ENCODE data around the gene PJVK.
"Not testable (repeated sequence)": the region's sequence is repeated elsewhere in the genome, so short reads cannot be mapped to it uniquely, and the experiment has no call there.

Gene PJVK

GRCh38 chr2:178450774-178451525, at the start of gene PJVK, which contains the start of gene PRKRA:
PJVK (plus strand) TSS chr2:178451378; CDS start chr2:178453410, 2,032 bp downstream.
PRKRA (minus strand) TSS chr2:178451175; CDS start chr2:178451030, 145 bp downstream.
- DNase-seq (ENCODE audit: low spot score) = peak; percentile 99

DNA sequence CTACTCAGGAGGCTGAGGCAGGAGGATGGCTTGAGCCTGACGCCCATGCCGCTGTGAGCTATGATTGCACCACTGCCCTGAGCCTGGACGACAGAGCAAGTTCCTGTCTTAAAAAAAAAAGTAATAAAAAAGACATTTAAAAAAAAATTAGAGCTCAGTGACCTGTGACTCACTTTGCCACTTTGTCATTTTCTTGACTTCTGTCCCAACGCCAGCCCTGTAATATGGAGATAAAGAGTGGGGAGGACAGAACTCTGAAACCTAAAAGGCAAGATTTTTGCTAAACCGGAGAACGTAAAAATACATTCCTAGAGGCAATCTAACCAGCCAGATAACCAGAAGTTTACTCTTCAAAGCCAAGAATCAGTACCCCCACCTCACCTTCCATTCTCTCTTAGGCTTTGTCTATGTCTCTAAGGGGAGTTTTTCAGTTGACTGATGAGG, 49.2 kb upstream of the PJVK start:
- no peak for DNase-seq (ENCODE audit: low spot score)

DNA sequence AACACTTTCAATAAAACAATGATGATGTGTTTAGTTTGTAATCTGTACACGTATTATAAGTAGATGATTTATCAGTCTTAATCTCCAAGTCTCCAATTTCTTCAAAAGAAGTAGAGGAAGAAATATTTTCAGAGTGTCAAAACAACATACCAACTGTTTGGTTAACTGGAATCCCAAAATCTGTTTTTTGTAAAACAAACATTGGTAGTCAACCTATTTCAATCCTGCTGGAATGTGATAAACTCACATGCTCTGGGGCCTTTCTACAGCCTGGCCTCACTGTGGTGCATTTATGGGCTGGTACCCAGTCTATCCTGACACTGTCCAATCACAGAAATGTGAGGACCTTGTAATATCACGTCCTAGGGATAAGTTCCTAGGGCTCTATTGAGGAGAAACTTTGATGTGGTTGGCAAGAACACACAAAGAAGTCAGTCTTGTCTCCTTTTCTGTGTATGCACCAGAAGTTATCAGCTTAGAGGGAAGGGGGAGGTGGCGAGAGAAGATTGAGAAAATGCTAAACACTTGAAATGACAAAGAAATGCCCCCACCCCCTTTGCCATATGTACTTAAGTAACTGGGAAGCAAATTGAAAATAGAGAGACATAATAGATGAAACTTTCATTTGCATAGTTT, 47.4 kb upstream of the PJVK start:
- DNase-seq (ENCODE audit: low spot score) = no peak

GRCh38 chr2:178404368-178404767, 46.8 kb upstream of the PJVK start:
- no peak for DNase-seq (ENCODE audit: low spot score)

GRCh38 chr2:178409261-178409660, 41.9 kb upstream of the PJVK start:
- no peak for DNase-seq (ENCODE audit: low spot score)

DNA sequence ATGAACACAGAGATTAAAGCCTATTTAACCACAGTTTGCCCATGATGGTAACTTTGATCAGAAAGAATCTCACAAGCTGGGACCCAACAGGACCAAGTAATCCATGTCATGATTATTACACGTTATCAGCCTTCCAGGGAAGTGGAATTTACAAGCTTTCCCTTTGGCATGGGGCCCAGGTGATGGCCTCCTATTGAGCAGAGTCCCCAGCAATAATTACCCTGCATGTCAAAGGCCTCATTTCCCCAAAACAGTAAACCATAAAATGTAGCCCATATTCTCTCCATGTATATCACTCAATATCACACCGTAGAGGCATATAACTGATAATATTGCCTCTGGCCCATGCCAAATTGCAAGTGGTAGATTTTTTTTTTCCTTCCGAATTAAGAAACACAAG, 39.1 kb upstream of the PJVK start:
- no peak for DNase-seq (ENCODE audit: low spot score)

DNA sequence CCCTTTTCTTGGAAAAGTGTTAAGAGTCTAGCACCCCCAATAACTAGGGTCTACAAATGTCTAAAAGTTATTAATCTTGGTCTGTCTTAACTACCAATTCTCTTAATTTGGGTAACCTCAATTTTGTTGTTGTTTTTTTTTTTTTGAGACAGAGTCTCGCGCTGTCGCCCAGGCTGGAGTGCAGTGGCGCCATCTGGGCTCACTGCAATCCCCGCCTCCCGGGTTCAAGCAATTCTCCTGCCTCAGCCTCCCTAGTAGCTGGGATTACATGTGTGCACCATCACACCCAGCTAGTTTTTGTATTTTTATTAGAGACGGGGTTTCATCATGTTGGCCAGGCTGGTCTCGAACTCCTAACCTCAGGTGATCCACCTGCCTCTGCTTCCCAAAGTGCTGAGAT, 38.7 kb upstream of the PJVK start:
- DNase-seq (ENCODE audit: low spot score) = not testable (repeated sequence)

DNA sequence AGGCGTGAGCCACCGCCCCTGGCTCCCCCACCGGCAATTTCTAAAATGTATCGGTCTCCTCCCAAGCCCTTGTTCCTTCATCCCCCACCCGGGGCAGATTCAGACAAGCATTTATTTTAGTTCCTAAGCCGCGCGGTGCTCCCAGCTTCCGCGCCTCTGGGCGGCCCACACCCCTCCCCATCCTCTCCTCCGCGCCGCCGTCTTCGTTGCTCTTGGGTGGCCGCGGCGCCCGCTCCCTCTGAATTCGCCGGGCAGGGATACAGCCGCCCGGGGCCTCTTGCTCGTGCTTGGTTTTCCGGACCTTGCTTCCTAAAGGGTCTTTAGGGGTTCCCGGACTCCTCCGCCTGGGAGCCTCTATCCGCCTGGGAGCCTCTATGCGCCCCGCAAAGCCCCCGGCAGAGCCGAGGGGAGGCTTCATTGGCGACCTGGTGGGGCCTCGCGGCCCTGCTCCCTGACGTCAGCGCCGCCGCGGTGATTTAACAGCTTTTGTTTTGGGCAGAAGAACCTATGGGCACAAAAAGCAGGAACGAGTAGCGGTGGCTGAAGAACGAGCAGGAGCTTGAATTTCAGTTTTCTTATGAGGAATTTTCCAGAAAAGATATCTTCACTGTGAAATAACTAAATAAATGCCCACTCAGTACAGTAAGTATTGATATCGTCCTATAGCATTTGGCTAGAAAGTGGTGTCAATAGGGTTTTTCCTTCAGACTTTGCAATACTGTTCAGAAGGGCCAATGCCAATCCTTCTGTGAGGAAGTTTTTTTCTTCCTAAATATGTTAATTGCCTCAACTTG, 37.5 kb upstream of the PJVK start:
- peak; percentile 40 for DNase-seq (ENCODE audit: low spot score)

GRCh38 chr2:178414266-178415247, 36.6 kb upstream of the PJVK start:
- DNase-seq (ENCODE audit: low spot score) = peak; percentile 83

DNA sequence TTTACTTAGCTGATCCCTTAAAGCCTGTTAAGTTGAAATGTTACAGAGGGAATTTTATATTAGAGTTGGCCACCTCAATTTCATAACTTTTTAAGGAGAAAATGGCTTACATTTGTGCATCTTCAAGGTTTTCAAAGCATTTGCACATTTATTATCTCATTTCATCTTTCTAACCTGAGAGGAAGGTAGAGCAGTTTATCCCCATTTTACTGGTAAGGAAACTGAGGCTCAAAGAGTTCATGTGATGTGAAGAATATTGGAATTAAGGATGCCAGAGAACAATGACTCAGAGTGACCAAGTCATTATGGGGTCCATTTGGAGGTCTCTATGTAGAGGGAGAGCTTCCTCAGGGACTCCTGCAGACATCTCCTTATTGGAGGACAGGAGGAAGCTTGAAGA, 35.2 kb upstream of the PJVK start:
- DNase-seq (ENCODE audit: low spot score) = no peak

GRCh38 chr2:178417916-178418315, 33.3 kb upstream of the PJVK start:
- DNase-seq (ENCODE audit: low spot score) = no peak

DNA sequence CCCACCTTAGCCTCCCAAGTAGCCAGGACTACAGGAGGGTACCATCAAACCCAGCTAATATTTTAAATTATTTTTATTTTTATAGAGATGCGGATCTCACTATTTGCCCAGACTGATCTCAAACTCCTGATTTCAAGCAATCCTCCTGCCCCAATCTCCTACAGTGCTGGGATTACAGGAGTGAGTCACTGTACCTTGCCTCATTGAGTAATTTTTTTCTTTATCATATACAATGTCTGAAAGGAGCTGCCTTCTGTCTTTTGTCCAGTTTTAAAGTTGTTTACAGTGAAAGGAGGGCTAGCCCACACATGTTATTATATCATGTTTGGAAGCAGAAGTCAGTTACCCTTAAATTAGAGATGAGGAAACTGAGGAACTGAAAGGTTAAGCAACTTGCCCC, 32.8 kb upstream of the PJVK start:
- DNase-seq (ENCODE audit: low spot score) = no peak

GRCh38 chr2:178419123-178419522, 32.1 kb upstream of the PJVK start:
- no peak for DNase-seq (ENCODE audit: low spot score)

DNA sequence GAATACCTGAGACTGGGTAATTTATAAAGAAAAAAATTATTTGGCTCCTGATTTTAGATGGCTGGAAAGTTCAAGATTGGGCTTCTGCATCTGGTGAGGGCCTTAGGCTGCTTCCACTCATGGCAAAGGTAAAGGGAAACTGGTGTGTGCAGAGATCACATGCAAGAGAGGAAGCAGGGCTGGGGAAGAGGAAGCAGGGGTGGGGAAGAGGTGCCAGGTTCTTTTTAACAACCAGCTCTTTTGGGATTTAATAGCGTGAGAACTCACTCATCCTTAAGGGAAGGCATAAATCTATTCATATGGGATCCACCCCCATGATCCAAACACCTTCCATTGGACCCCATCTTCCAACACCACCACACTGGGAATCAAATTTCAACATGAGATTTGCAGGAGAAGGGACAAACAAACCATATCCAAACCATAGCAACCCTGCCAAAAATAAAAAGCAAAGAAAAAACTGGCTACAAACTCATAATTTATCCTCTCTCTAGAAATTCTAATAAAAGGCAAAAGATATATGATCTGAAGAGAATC, 30.6 kb upstream of the PJVK start:
- DNase-seq (ENCODE audit: low spot score) = no peak

- DNase-seq (ENCODE audit: low spot score) = no peak
Measured at GRCh38 chr2:178422097-178422496, 29.1 kb upstream of the PJVK start.

- not testable (repeated sequence) for DNase-seq (ENCODE audit: low spot score)
Measured at GRCh38 chr2:178423746-178424145, 27.4 kb upstream of the PJVK start.

GRCh38 chr2:178425255-178425827, 25.8 kb upstream of the PJVK start:
- no peak for DNase-seq (ENCODE audit: low spot score)

DNA sequence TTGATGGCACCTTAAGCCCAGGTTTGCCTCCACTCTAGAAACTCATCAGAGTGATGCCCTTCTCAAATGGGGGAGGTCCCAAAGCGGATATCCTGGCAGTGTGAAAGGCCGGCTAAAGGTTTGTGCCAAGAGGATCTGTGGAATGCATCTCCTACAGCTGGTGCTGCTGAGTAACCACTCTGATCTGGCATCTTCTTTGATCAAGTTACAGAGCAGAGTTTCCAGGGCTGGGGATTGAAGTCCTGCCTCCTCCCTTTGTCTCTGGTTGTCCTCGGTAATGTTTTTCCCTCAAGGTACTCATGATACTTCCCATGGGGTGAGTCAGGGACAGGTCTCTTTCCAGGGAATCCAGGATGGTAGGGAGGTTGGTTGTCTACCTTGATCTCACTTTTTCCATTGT, 24.8 kb upstream of the PJVK start:
- no peak for DNase-seq (ENCODE audit: low spot score)

DNA sequence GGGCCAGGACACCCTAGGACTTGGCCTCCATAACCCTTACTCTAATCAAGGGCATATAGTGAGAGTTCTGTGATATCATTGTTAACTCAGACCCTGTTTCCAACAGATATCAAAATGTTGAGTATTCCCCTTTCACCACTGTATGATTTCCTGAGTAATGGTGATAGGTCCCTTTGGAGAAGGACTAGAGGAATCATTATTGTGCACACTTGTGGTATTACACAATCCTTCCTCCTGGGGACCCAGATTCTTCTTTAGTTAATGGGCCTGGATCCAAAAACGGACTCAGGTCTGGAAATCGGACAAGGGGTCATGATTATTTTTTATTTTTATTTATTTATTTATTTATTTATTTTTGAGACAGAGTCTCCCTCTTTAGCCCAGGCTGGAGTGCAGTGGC, 23.7 kb upstream of the PJVK start:
- DNase-seq (ENCODE audit: low spot score) = no peak

- no peak for DNase-seq (ENCODE audit: low spot score)
Measured at GRCh38 chr2:178428396-178428806, 22.8 kb upstream of the PJVK start.

DNA sequence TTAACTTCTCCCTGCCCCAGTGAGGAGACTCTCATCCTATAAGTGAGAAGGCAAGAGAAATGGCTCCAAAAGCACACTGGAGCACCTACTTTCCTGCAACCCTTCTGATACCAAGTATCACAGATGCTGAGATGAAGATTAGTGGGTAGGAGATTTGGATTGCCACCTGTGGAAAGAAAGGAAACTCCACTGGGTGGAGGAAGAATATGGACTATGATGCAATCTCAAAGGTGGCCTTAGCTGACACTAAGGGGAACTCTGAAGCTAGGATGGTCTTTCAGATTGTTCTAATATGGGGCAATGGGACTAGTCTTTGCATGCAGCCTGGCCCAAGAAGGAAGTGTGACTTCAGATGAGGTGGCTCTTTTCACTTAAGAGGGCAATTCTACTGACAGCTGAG, 21.8 kb upstream of the PJVK start:
- no peak for DNase-seq (ENCODE audit: low spot score)
